HG03521 (cell line): ENCODE data around the gene H2AZ2.
"Not testable (repeated sequence)": the region's sequence is repeated elsewhere in the genome, so short reads cannot be mapped to it uniquely, and the experiment has no call there.

ENCODE experiments used
- ATAC-seq: cut with Tn5 transposase; IDR thresholded peaks from one replicate; pipeline ENCODE4 v1.9.1; 2021; ENCODE audit warnings: mild to moderate bottlenecking, moderate library complexity; ENCODE audit not compliant: unreplicated experiment

The H2AZ2 gene

GRCh38 chr7:44871918-44872317 is 24.0 kb upstream of the H2AZ2 start:
- not testable (repeated sequence) for ATAC-seq

- ATAC-seq = not testable (repeated sequence)
These were observed 22.9 kb upstream of the H2AZ2 start for GRCh38 chr7:44870780-44871179.

GRCh38 chr7:44870336-44870735 is 22.4 kb upstream of the H2AZ2 start:
- ATAC-seq = not testable (repeated sequence)

GRCh38 chr7:44867073-44867995 is 19.4 kb upstream of the H2AZ2 start:
- ATAC-seq = no peak

- not testable (repeated sequence) for ATAC-seq
These were observed 14.1 kb upstream of the H2AZ2 start for GRCh38 chr7:44861949-44862348.

- no peak for ATAC-seq
These were observed 10.3 kb upstream of the H2AZ2 start for GRCh38 chr7:44858161-44858560.

DNA sequence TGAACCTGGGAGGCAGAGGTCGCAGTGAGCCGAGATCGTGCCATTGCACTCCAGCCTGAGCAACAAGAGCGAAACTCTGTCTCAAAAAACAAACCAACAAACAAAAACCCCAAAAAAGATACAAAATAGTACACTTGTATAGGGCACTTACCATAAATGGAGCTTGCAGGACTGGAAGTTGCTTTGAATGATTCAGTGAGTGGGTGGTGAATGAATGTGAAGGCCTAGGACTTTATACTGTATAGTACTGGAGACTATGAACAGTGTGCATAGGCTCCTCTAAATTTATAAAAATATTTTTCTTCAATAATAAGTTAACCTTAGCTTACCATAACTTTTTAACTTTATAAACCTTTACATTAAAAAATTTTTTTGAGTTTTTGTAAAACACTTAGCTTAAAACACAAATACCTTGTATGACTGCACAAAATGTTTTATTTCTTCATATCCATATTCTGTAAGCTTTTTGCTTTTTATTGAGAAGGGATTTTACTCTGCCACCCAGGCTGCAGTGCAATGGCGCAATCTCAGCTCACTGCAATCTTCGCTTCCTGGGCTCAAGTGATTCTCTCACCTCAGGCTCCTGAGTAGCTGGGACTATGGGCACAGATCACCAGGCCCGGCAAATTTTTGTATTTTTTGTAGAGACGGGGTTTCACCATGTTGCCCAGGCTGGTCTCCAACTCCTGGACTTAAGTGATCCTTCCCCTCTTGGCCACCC is 6.9 kb upstream of the H2AZ2 start:
- no peak for ATAC-seq

DNA sequence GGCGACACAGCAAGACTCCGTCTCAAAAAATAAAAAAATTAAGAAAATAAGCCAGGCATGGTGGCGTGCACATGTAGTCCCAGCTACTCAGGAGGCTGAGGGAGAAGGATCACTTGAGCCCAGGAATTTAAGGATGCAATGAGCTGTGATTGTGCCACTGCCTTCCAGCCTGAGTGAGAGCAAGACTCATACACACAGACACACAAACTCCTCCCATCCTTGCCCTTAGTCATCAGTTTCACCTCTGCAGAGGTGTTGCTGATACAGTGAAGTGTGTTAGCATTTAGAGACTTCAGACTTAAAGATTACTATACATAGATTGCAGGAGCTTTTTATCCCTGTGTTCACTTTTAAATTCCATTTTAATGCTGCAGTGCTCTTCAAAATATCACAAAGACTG is 5.5 kb upstream of the H2AZ2 start:
- no peak for ATAC-seq

DNA sequence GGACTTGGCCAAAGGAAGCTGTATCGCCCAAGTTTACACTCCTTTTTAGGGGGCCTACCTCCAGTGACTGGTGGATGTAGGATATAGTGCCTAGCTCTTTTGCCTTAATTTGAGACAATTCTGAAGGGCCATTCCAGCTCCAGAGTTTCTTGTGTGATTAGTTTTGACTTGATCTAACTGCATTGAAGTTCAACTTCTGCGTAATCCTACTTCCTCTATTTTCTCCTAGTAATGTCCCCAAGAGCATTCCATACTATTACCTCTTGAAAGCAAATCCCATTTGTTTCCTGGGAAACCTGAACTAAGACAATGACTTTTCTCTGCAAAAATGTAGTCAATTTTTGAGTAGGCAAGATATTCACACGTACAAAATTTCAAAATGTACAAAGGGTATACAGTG is 4.7 kb upstream of the H2AZ2 start:
- ATAC-seq = no peak

DNA sequence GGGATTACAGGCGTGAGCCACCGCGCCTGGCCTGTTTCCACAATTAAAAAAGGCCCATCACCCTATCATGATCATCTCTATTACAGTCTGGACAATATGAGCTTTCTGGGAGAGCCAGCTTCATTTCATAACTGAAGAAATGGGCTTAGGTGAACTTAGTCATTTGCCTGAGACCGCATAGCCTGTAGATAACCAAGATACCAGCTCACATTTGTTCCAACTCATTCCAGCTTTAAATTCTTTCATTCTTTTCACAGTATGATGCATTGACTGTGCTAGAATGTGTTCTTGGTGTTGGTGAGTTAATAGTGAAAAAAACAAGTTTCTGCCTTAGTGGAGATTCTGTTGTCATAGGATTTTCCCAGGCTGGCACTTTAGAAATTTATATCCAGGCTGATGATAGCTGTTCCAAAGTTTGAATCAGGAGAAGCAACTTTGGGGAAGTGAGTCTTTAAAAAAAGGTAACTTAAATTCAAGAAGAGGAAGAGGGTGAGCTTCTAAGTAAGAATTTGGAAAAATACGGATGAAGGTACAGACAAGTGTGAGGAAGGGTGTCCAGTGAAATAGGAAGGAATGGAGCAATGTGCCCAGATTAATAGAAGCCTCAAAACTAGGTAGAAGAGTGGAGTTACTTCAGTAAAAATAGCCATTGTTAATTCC is 2.1 kb upstream of the H2AZ2 start:
- no peak for ATAC-seq

GRCh38 chr7:44849259-44849884 is 1.5 kb upstream of the H2AZ2 start:
- ATAC-seq = no peak

DNA sequence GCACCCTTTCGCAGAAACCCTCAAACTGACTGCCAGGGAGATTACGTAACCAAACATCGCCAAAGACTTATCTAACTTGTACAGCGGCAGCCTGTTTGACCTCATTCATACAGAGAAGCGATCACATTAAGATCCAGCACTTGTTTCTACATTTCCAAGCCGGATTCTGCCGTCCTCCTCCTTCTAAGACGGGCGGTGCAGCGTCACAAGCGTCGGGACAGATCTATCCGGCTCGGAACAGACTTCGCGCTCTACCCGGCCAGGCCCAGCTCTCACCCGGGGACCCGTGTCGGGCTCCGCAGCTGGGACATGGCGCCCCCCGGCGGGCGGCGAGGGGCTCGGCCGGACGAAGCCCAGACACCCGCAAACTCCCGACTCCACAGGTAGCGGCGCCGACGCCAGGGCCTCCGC is 373 bp downstream of the H2AZ2 start:
- ATAC-seq = peak; percentile 63

DNA sequence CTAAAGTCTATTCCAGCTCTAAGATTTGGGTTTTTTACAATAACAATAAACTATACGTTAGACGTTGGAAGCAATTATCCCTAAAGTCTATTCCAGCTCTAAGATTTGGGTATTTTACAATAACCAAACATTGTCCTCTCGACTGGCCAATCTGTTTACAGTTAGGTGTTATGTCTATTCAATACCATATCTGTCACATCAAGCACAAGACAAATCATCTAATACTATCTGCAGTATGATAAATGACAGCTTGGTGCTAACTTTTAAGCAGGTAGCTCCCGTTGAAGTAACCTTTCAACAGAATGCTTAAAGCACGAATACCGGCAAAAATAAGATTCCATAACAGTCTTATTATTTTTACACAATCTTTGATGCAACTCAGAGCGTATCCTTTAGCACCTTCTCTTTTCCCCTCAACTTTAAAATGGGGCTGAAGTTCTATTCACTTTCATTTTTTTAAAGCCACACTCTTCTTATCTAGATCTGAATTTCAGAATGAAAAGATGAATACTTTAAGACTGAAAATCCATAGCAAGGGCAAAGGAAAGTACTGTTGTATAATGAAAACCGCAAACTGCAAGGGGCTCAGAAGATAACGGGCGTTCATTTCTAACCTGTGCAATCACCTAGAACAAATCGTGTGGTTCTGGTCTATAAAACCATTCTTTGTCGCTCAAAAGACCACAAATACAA is 925 bp downstream of the H2AZ2 start:
- ATAC-seq = no peak

DNA sequence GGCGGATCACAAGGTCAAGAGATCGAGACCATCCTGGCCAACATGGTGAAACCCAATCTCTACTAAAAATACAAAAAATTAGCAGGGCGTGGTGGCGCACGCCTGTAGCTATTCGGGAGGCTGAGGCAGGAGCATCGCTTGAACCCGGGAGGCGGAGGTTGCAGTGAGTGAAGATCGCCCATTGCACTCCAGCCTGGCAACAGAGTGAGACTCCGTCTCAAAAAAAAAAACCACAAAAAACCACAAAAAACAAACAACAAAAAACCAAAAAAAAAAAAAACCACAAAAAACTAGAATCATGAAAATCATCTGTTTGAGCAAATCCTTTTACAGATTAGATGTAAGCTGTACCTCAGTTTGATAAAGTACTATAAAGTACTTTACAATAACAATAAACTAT is 1.5 kb downstream of the H2AZ2 start:
- ATAC-seq = not testable (repeated sequence)

GRCh38 chr7:44845451-44845850 is 2.4 kb downstream of the H2AZ2 start:
- no peak for ATAC-seq

DNA sequence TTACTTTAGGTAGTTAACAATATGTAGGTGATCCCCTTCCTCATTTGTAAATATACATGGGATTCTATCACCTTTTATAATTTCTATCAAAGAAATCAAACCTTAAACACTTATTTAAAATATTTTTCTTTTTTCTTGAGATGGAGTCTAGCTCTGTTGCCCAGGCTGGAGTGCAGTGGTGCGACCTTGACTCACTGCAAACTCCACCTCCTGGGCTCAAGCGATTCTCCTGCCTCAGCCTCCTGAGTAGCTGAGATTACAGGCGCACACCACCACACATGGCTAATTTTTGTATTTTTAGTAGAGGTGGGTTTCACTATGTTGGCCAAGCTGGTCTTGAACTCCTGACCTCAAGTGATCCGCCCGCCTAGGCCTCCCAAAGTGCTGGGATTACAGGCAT is 4.4 kb downstream of the H2AZ2 start:
- ATAC-seq = not testable (repeated sequence)

GRCh38 chr7:44842675-44843074 is 5.2 kb downstream of the H2AZ2 start:
- ATAC-seq = not testable (repeated sequence)

GRCh38 chr7:44838751-44839150 is 9.1 kb downstream of the H2AZ2 start:
- ATAC-seq = no peak

GRCh38 chr7:44827567-44827966 is 20.3 kb downstream of the H2AZ2 start:
- ATAC-seq = no peak

- ATAC-seq = no peak
These were observed 22.9 kb downstream of the H2AZ2 start for GRCh38 chr7:44824894-44825526.
